Osteocyte (in vitro differentiated cells): ENCODE measurements around the gene ANKS1A. TPM values are rescaled to one million over a fixed set of nuclear protein-coding genes. Genes with fewer than 3 reads are reported as not detected.

Source experiments
- DNase-seq: peaks from one replicate; pipeline ENCODE4 v3.0.0; 2021; ENCODE audit warnings: mixed read lengths; ENCODE audit not compliant: unreplicated experiment; ENCODE audit errors: extremely low spot score
- H3K27ac Mint-ChIP-seq: one replicate; pipeline ENCODE4 v1.8.0; 2021; ENCODE audit warnings: mild to moderate bottlenecking, mixed read lengths; ENCODE audit not compliant: unreplicated experiment
- H3K27me3 Mint-ChIP-seq: one replicate; pipeline ENCODE4 v1.8.0; 2021; ENCODE audit warnings: mixed read lengths; ENCODE audit not compliant: unreplicated experiment
- H3K36me3 Mint-ChIP-seq: one replicate; pipeline ENCODE4 v1.8.0; 2021; ENCODE audit warnings: mixed read lengths; ENCODE audit not compliant: unreplicated experiment
- H3K4me1 Mint-ChIP-seq: one replicate; pipeline ENCODE4 v1.8.0; 2021; ENCODE audit warnings: mixed read lengths; ENCODE audit not compliant: unreplicated experiment
- H3K4me3 Mint-ChIP-seq: one replicate; pipeline ENCODE4 v1.8.0; 2021; ENCODE audit warnings: mild to moderate bottlenecking, moderate library complexity, mixed read lengths; ENCODE audit not compliant: unreplicated experiment
- H3K9me3 Mint-ChIP-seq: one replicate; pipeline ENCODE4 v1.8.0; 2021; ENCODE audit warnings: mixed read lengths; ENCODE audit not compliant: unreplicated experiment
- total RNA-seq: library from RNA; stranded (reverse); gene quantifications from 2 replicates; pipeline ENCODE4 v1.2.1, GENCODE V29; 2021
- TF ChIP-seq, protein P1 (sequence below): fragments of 200-600 bp; sonication (generic); IDR thresholded peaks from 2 replicates; pipeline ENCODE4 v1.5.0; 2021; ENCODE audit warnings: antibody characterized with exemption, mild to moderate bottlenecking, moderate library complexity

Gene ANKS1A
- total RNA-seq, 1 donor from 2014 or later: 15.5 TPM

- TF ChIP-seq, protein P1, sequence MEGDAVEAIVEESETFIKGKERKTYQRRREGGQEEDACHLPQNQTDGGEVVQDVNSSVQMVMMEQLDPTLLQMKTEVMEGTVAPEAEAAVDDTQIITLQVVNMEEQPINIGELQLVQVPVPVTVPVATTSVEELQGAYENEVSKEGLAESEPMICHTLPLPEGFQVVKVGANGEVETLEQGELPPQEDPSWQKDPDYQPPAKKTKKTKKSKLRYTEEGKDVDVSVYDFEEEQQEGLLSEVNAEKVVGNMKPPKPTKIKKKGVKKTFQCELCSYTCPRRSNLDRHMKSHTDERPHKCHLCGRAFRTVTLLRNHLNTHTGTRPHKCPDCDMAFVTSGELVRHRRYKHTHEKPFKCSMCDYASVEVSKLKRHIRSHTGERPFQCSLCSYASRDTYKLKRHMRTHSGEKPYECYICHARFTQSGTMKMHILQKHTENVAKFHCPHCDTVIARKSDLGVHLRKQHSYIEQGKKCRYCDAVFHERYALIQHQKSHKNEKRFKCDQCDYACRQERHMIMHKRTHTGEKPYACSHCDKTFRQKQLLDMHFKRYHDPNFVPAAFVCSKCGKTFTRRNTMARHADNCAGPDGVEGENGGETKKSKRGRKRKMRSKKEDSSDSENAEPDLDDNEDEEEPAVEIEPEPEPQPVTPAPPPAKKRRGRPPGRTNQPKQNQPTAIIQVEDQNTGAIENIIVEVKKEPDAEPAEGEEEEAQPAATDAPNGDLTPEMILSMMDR: no peak
- Mint-ChIP-seq H3K27ac (no peak overlapping the region), H3K36me3 (no peaks in the 10 kb centered on the region), H3K27me3 (no peaks in the 10 kb centered on the region), H3K4me1 (peaks cover 7% of the 10 kb centered on the region), H3K9me3 (no peaks in the 10 kb centered on the region), H3K4me3 (no peak overlapping the region)
- no peak for DNase-seq
These were observed 28.7 kb downstream of the ANKS1A start for GRCh38 chr6:34917626-34918285.

DNA sequence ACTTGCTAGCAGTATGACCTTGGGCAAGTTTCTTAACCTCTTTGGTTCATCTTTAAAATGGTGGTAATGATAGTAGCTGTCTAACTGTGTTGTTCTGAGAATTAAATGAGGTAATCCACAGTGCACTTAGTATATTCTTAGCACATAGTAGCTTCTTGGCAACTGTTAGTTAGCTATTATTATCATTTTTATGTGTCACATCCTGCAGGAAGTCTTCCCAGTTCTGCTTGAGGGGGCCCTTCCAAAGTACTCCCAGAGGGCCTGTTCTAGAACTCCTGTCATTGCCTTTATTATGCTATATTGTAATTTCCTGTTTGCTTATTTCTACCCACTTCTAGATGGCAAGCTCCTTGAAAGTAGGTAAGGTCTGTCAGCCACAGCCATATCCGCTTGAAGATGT is 30.6 kb downstream of the ANKS1A start:
- Mint-ChIP-seq H3K36me3 (no peaks in the 10 kb centered on the region), H3K27ac (no peak overlapping the region), H3K4me1 (peaks cover 3% of the 10 kb centered on the region), H3K9me3 (no peaks in the 10 kb centered on the region), H3K4me3 (no peak overlapping the region), H3K27me3 (no peaks in the 10 kb centered on the region)
- no peak for DNase-seq
- TF ChIP-seq, protein P1: no peak

DNA sequence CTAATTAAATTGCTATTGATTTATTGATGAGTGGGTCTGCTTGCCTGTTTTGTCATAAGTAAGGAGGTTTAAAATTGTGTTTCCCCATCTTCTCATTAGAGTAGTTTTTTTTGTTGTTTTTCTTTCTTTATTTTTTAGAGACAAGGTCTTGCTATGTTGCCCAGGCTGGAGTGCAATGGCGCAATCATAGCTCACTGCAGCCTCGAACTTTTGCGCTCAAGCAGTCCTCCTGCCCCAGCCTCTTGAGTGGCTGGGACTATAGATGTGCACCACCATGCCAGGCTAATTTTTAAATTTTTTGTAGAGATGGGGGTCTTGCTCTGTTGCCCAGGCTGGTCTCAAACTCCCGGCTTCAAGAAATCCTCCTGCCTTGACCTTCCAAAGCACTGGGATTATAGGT is 31.0 kb downstream of the ANKS1A start:
- no peaks in the 10 kb centered on the region for H3K36me3 Mint-ChIP-seq
- H3K9me3 Mint-ChIP-seq: no peaks in the 10 kb centered on the region
- TF ChIP-seq, protein P1: no peak
- no peaks in the 10 kb centered on the region for H3K27me3 Mint-ChIP-seq
- no peak overlapping the region for H3K4me3 Mint-ChIP-seq
- H3K4me1 Mint-ChIP-seq: peaks cover 2% of the 10 kb centered on the region
- no peak for DNase-seq
- H3K27ac Mint-ChIP-seq: no peak overlapping the region

DNA sequence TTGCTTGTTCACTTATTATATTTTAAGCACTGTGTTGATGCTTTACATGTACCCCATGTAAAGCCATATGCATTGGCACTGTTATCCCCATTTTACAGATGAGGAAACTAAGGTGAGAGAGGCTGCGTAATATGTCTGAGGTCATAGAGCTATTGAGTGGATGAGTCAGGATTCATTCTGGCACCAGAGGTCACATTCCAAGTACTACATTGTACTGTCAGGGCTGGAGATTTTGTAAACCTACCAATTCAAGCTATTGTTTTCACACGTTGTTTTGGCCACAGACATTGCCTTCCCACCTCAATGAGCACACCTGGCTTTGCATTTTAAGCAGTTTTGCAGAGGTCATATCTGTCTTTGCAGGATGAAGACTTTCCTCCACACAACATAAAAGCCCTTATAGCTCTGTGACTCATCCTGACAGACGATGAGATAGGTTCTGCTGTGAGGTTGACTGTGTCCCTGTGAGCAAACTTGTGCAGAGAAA is 33.2 kb downstream of the ANKS1A start:
- H3K9me3 Mint-ChIP-seq: no peaks in the 10 kb centered on the region
- no peak for DNase-seq
- H3K4me3 Mint-ChIP-seq: no peak overlapping the region
- H3K4me1 Mint-ChIP-seq: peaks cover 3% of the 10 kb centered on the region
- H3K27me3 Mint-ChIP-seq: no peaks in the 10 kb centered on the region
- H3K36me3 Mint-ChIP-seq: no peaks in the 10 kb centered on the region
- TF ChIP-seq, protein P1: no peak
- no peak overlapping the region for H3K27ac Mint-ChIP-seq

GRCh38 chr6:34924831-34925625 is 36.0 kb downstream of the ANKS1A start:
- TF ChIP-seq, protein P1: no peak
- H3K9me3 Mint-ChIP-seq: no peaks in the 10 kb centered on the region
- no peak for DNase-seq
- H3K27ac Mint-ChIP-seq: no peak overlapping the region
- H3K4me3 Mint-ChIP-seq: no peak overlapping the region
- H3K27me3 Mint-ChIP-seq: no peaks in the 10 kb centered on the region
- H3K36me3 Mint-ChIP-seq: no peaks in the 10 kb centered on the region
- peaks cover 3% of the 10 kb centered on the region for H3K4me1 Mint-ChIP-seq
